Measurements from ENCODE around the gene GPRC6A. TPM values are rescaled to one million over a fixed set of nuclear protein-coding genes. Genes with fewer than 3 reads are reported as not detected.

Gene GPRC6A, protein sequence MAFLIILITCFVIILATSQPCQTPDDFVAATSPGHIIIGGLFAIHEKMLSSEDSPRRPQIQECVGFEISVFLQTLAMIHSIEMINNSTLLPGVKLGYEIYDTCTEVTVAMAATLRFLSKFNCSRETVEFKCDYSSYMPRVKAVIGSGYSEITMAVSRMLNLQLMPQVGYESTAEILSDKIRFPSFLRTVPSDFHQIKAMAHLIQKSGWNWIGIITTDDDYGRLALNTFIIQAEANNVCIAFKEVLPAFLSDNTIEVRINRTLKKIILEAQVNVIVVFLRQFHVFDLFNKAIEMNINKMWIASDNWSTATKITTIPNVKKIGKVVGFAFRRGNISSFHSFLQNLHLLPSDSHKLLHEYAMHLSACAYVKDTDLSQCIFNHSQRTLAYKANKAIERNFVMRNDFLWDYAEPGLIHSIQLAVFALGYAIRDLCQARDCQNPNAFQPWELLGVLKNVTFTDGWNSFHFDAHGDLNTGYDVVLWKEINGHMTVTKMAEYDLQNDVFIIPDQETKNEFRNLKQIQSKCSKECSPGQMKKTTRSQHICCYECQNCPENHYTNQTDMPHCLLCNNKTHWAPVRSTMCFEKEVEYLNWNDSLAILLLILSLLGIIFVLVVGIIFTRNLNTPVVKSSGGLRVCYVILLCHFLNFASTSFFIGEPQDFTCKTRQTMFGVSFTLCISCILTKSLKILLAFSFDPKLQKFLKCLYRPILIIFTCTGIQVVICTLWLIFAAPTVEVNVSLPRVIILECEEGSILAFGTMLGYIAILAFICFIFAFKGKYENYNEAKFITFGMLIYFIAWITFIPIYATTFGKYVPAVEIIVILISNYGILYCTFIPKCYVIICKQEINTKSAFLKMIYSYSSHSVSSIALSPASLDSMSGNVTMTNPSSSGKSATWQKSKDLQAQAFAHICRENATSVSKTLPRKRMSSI
- polyA plus RNA-seq (2013, experiment 1 of 2): not detected
- polyA plus RNA-seq (2013, experiment 2 of 2): not detected

DNA sequence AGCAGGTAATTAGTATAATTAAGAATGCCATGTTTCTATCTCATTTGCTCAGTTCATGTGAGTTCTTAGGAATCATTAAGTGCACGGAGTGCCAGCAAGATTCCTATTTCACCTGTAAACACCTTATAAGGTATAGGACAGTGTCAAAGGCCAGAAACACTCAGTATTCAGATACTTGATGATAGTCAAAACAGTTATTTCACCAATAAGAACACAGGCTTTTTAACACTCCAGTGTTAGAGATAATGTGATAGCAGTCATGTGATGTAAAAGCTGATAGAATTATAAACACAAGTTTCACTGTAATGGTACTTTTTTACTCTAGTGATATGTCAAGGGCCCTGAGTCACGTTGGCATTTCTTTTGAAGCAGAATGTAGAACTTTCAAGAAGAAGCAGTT lies at the start of gene GPRC6A:
Gene GPRC6A, minus strand, starts transcription at position 101 of the 400 bp plus-strand sequence. Its CDS starts 70 bp downstream, at position 31.
- no peaks in the 10 kb centered on the region for H3K9me3 ChIP-seq (ENCODE audit: control insufficient read depth, low read length)
- H3K36me3 ChIP-seq (ENCODE audit: control insufficient read depth, insufficient read depth, low read length): no peaks in the 10 kb centered on the region
- H3K4me3 ChIP-seq (ENCODE audit: extremely low read depth, insufficient read depth, low read length, poor library complexity, severe bottlenecking): no peak within 1 kb of the TSS
- H3K4me1 ChIP-seq (ENCODE audit: control insufficient read depth, insufficient read depth, low read length, poor library complexity, severe bottlenecking): no peaks in the 10 kb centered on the region
- H3K27ac ChIP-seq (ENCODE audit: low read depth, low read length, severe bottlenecking): no peak within 1 kb of the TSS
- WGBS, 2 experiments (ENCODE audit: insufficient coverage in 2 of 2): 100% methylated on average over 1 of the region's 2 CpGs; no CpG with 5 or more reads in 1 of the 2 experiments

DNA sequence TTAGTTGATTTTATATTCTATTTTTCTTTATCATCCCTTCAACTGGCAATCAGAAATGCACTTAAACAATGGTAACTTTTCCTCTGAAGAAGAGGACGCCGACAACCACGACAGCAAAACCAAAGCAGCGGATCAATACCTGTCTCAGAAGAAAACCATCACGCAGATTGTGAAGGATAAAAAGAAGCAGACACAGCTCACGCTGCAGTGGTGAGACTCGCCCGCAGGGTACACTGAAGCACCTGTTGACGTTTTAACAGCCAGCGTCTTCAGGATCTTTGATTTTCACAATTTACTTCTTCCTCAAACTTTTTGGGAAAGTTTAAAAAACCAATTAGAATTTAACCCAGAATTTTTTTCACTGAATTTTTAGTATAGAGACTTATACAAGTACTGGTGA lies 48.9 kb upstream of the GPRC6A start:
- H3K4me1 ChIP-seq (ENCODE audit: control insufficient read depth, insufficient read depth, low read length, poor library complexity, severe bottlenecking): no peaks in the 10 kb centered on the region
- 2 to 4% methylated on average over 6 to 8 of the region's 10 CpGs for WGBS, 2 experiments (ENCODE audit: insufficient coverage in 2 of 2)
- H3K27ac ChIP-seq (ENCODE audit: low read depth, low read length, severe bottlenecking): no peak overlapping the region
- no peaks in the 10 kb centered on the region for H3K36me3 ChIP-seq (ENCODE audit: control insufficient read depth, insufficient read depth, low read length)
- peaks cover under 1% of the 10 kb centered on the region for H3K9me3 ChIP-seq (ENCODE audit: control insufficient read depth, low read length)
- H3K4me3 ChIP-seq (ENCODE audit: extremely low read depth, insufficient read depth, low read length, poor library complexity, severe bottlenecking): no peak overlapping the region

DNA sequence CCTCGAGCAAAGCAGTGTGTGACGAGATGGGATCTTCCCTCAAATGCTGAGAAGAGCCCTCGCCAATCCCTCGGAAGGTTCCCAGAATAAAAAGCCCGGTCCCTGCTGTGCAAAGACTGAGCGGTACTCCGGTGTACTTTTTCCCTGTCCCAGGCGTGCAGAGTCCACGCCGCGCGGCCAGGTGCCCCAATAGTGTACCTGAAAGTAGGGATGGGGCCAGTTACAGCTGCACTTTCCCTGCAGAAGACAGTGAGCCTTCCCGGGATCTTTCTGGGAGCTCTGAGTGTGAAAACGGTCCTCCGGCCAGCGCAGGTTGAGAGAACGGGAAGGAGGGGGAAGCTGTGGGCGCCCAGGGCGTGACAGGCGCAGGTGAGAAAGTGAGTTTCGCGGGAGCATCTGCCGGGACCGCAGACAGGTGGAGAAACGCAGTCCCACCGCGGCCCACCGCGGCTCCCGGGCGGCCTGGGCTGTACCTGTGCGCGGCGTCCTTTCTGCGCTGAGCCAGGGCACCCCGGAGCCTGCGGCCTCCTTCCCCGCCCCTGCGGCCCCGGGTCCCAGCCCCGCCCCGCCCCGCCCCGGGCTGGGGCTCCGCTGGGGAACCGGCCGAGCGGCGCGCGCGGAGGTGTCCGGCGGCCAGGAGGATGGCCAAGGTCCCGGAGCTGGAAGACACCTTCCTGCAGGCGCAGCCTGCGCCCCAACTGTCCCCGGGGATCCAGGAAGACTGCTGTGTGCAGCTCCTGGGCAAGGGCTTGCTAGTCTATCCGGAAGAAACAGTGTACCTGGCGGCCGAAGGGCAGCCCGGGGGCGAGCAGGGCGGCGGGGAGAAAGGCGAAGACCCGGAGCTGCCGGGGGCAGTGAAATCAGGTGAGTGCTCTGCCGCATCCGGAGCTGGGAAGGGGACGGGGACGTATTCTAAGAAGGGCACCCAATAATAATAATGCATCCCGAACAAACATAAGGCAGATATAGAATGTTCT lies 48.0 kb upstream of the GPRC6A start, which contains the start of gene RFX6:
Gene RFX6, plus strand, starts transcription at position 608 of the 977 bp plus-strand sequence. Its CDS starts 34 bp downstream, at position 642.
- WGBS, 2 experiments (ENCODE audit: insufficient coverage in 2 of 2): 1% methylated on average over 42 to 44 of the region's 73 CpGs
- H3K9me3 ChIP-seq (ENCODE audit: control insufficient read depth, low read length): peaks cover 6% of the 10 kb centered on the region

DNA sequence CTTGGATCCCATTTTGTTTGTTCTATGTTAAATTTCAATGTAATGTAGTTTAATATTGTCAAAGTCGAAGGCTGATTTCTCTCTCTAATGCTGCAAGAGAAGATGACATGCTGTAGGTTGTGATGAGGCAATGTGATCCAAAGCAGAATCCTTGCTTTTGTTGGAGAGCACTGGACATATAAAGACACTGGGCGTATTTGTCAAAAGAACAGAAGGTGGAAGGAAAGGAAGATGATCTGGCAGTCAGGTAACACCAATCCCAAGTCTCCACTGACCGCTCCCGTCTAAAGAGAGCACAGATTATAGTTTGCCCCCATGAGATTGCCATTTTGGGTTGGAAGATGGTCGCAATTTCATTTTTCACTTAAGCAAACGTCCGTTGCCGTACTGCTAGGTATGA lies 47.2 kb upstream of the GPRC6A start:
- WGBS, 2 experiments (ENCODE audit: insufficient coverage in 2 of 2): 35 to 38% methylated on average over 3 to 8 of the region's 8 CpGs
- no peak overlapping the region for H3K4me3 ChIP-seq (ENCODE audit: extremely low read depth, insufficient read depth, low read length, poor library complexity, severe bottlenecking)

More for the DNA sequence above, 48.0 kb upstream of the GPRC6A start, which contains the start of gene RFX6:
- Histone ChIP-seq H3K36me3 (ENCODE audit: control insufficient read depth, insufficient read depth, low read length) (no peaks in the 10 kb centered on the region), H3K4me1 (ENCODE audit: control insufficient read depth, insufficient read depth, low read length, poor library complexity, severe bottlenecking) (no peaks in the 10 kb centered on the region), H3K27ac (ENCODE audit: low read depth, low read length, severe bottlenecking) (no peak within 1 kb of the TSS), H3K4me3 (ENCODE audit: extremely low read depth, insufficient read depth, low read length, poor library complexity, severe bottlenecking) (peak within 1 kb of the TSS; percentile 7)

DNA sequence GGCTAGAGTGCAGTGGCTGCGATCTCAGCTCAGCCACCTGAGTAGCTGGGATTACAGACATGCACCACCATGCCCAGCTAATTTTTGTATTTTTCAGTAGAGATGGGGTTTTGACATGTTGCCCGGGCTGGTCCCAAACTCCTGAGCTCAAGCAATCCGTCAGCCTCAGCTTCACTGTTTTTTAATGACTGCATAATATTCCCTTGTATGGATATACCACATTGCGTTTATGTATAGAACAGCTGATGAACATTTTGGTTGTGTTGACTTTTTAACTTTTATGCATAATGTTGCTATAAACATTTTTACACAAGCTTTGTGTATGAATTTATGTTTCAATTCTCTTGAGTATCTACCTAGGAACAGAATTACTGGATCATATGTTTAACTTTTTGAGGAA lies 43.9 kb upstream of the GPRC6A start:
- Histone ChIP-seq H3K27ac (ENCODE audit: low read depth, low read length, severe bottlenecking) (no peak overlapping the region), H3K4me3 (ENCODE audit: extremely low read depth, insufficient read depth, low read length, poor library complexity, severe bottlenecking) (no peak overlapping the region), H3K4me1 (ENCODE audit: control insufficient read depth, insufficient read depth, low read length, poor library complexity, severe bottlenecking) (no peaks in the 10 kb centered on the region), H3K9me3 (ENCODE audit: control insufficient read depth, low read length) (peaks cover 6% of the 10 kb centered on the region), H3K36me3 (ENCODE audit: control insufficient read depth, insufficient read depth, low read length) (no peaks in the 10 kb centered on the region)
- WGBS, 2 experiments (ENCODE audit: insufficient coverage in 2 of 2): 69 to 92% methylated on average over 2 to 3 of the region's 4 CpGs

More for the DNA sequence above, 47.2 kb upstream of the GPRC6A start:
- Histone ChIP-seq H3K9me3 (ENCODE audit: control insufficient read depth, low read length) (peaks cover 6% of the 10 kb centered on the region), H3K36me3 (ENCODE audit: control insufficient read depth, insufficient read depth, low read length) (no peaks in the 10 kb centered on the region), H3K27ac (ENCODE audit: low read depth, low read length, severe bottlenecking) (no peak overlapping the region), H3K4me1 (ENCODE audit: control insufficient read depth, insufficient read depth, low read length, poor library complexity, severe bottlenecking) (no peaks in the 10 kb centered on the region)

DNA sequence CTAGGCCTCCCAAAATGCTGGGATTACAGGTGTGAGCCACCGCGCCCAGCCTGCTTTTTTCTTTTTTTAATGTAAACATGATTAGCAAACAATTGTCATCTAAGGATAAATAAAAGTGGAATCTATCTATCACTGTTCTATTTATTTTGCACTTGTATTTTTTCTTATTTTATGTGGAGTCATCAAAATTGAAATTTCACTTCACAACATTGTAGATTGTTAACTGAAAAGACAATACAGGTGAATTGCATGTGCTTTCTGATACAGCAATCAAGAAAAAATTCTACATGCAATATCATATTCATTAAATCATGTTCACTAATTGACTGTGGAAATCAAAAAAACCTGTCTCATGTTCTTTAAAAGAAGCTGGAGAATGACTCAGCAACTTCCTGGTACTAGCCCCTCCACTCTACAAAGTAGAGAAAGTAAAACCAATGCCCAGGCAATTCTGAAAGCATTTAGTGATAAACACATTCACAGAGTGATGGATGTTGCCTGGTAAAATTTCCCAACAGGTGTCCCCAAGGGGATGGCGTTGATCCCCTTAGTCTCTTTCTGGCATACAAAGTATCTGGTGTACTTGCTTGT lies 37.5 kb upstream of the GPRC6A start:
- Histone ChIP-seq H3K4me3 (ENCODE audit: extremely low read depth, insufficient read depth, low read length, poor library complexity, severe bottlenecking) (no peak overlapping the region), H3K36me3 (ENCODE audit: control insufficient read depth, insufficient read depth, low read length) (no peaks in the 10 kb centered on the region), H3K4me1 (ENCODE audit: control insufficient read depth, insufficient read depth, low read length, poor library complexity, severe bottlenecking) (no peaks in the 10 kb centered on the region), H3K9me3 (ENCODE audit: control insufficient read depth, low read length) (no peaks in the 10 kb centered on the region), H3K27ac (ENCODE audit: low read depth, low read length, severe bottlenecking) (no peak overlapping the region)
- 89% methylated on average over 1 of the region's 3 CpGs; no CpG with 5 or more reads in 1 of the 2 experiments for WGBS, 2 experiments (ENCODE audit: insufficient coverage in 2 of 2)

DNA sequence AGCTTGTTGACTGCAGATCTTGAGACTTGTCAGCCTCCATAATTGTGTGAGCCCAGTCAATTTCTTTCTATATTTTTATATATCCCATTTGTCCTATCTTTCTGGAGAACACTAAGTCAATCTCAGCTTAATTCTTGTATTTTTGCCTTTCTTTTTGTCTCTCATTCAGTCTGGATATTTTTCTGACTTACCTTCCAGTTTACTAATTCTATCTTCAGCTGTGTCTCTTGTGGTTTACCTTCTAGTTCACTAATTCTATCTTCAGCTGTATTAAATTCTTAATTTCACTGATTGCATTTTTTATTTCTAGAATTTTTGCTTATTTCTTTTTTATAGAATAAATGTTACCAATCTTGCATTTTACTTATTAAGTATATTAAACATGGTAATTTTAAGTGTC lies 30.4 kb upstream of the GPRC6A start:
- peaks cover 14% of the 10 kb centered on the region for H3K9me3 ChIP-seq (ENCODE audit: control insufficient read depth, low read length)
- H3K36me3 ChIP-seq (ENCODE audit: control insufficient read depth, insufficient read depth, low read length): no peaks in the 10 kb centered on the region
- H3K27ac ChIP-seq (ENCODE audit: low read depth, low read length, severe bottlenecking): no peak overlapping the region
- H3K4me3 ChIP-seq (ENCODE audit: extremely low read depth, insufficient read depth, low read length, poor library complexity, severe bottlenecking): no peak overlapping the region
- H3K4me1 ChIP-seq (ENCODE audit: control insufficient read depth, insufficient read depth, low read length, poor library complexity, severe bottlenecking): no peaks in the 10 kb centered on the region

DNA sequence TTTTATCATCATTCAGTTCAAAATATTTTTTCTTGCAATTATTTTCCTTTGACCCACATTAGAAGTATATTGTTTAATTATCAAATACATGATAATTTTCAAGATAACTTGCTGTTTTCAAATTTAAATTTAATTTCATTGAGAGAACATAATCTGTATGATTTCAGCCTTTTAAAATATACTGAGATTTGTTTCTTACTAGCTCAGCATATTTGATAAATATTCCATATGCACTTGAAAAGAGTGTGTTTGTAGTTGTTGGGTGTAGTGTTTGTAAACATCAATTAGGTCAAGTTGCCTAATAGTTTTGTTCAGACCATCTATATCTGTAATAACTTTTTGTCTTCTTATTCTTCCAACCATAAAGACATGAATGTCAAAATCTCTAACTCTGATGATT lies 29.2 kb upstream of the GPRC6A start:
- no peak overlapping the region for H3K27ac ChIP-seq (ENCODE audit: low read depth, low read length, severe bottlenecking)
- H3K36me3 ChIP-seq (ENCODE audit: control insufficient read depth, insufficient read depth, low read length): no peaks in the 10 kb centered on the region
- no peak overlapping the region for H3K4me3 ChIP-seq (ENCODE audit: extremely low read depth, insufficient read depth, low read length, poor library complexity, severe bottlenecking)
- H3K9me3 ChIP-seq (ENCODE audit: control insufficient read depth, low read length): peaks cover 18% of the 10 kb centered on the region
- no peaks in the 10 kb centered on the region for H3K4me1 ChIP-seq (ENCODE audit: control insufficient read depth, insufficient read depth, low read length, poor library complexity, severe bottlenecking)

DNA sequence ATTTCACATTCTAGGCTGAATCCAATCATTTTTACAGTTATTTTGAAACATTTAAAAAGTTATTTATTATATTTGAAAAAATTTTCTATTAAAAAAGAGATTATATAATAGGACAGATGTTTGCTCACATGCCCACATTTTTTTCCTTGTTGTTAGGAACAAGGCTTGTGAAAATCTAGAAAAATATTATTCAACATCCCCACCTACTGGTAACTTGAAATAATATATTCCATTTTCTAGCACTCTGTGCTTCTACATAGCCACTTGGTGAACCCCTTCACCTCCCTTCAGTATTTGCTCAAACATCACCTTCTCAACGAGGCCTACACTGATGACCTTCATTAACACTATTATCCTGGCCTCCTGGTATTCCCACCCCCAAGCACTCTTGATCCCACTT lies 18.3 kb upstream of the GPRC6A start:
- Histone ChIP-seq H3K4me3 (ENCODE audit: extremely low read depth, insufficient read depth, low read length, poor library complexity, severe bottlenecking) (no peak overlapping the region), H3K36me3 (ENCODE audit: control insufficient read depth, insufficient read depth, low read length) (no peaks in the 10 kb centered on the region), H3K4me1 (ENCODE audit: control insufficient read depth, insufficient read depth, low read length, poor library complexity, severe bottlenecking) (no peaks in the 10 kb centered on the region), H3K9me3 (ENCODE audit: control insufficient read depth, low read length) (no peaks in the 10 kb centered on the region), H3K27ac (ENCODE audit: low read depth, low read length, severe bottlenecking) (no peak overlapping the region)
- WGBS, 2 experiments (ENCODE audit: insufficient coverage in 2 of 2): 40% methylated on average over 1 of the region's 1 CpG; no CpG with 5 or more reads in 1 of the 2 experiments

All from mesodermal cell (in vitro differentiated cells).